ENCODE results near the gene DHX30. TPM values are rescaled to one million over a fixed set of nuclear protein-coding genes. Genes with fewer than 3 reads are reported as not detected.

DHX30 gene
- total and polyA plus RNA-seq, 2 of the 8 experiments (the other 6 are each of a cell fraction or from before 2014, with no cell fraction given), result 82.4 to 97.9 TPM

DNA sequence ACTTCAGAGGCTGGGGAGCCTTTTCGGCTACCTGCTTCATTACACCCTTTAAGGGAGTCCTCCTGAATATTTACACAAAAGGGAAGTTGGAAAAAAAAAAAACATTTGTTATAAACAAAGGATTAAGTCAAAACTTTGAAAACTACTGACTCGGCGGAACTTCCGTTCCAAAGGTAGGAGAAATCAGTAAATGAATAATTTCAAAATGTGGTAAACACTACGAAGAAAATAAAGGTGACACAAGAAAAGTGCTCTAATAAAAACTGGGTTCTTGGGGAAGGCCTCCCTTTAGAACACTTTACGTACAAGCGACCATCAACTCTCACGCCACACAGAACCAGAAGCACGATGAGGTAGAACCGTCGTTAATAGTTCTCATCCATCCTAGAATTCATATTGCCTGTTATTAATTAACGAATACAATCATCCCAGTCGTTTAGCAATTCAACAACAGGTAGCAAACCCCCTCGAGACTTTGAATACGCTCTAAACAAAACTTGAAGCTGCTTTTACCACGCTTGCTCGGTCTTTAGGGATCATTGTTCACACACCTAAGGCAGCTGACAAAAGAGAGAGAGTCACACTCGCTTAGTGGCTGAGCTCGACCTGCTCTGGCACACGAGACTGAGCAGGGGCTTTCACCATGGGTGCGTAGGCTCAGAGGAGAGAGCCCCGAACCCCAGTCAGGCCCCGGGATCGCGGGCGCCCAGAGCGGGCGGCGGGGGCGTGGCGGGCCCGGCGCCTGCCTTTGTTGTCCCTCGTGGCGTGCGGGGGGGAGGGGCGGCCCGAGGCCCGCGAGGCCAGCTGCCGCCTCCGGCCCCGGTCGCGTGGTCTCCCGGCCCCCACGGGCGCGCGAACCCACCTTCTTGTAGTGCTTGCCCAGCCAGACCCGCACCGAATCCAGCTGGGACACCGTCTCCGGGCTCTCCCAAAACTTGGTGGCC lies 21.9 kb upstream of the DHX30 start (continued):
- TF ChIP-seq KDM5A (IDR thresholded peaks at IDR 0.05; ENCODE audit: low read length) (no peak), JUN (IDR thresholded peaks at IDR 0.05; ENCODE audit: low read depth, low read length) (no peak), FOSL1 (IDR thresholded peaks at IDR 0.05; ENCODE audit: insufficient read depth, low read depth, low read length) (no peak), YY1 (IDR thresholded peaks at IDR 0.05; ENCODE audit: low read depth, low read length) (no peak), SIRT6 (IDR thresholded peaks at IDR 0.05; ENCODE audit: low read length) (no peak), EGR1 (IDR thresholded peaks at IDR 0.05; ENCODE audit: borderline replicate concordance, low read depth, low read length) (no peak), BRCA1 (IDR thresholded peaks at IDR 0.05; ENCODE audit: low read depth, low read length) (no peak), TAF1 (IDR thresholded peaks at IDR 0.05; ENCODE audit: low read depth, low read length) (no peak), BCL11A (IDR thresholded peaks at IDR 0.05; ENCODE audit: low read depth in 2 of 2, low read length in 2 of 2) (no peak)
- TF ChIP-seq, protein P1, sequence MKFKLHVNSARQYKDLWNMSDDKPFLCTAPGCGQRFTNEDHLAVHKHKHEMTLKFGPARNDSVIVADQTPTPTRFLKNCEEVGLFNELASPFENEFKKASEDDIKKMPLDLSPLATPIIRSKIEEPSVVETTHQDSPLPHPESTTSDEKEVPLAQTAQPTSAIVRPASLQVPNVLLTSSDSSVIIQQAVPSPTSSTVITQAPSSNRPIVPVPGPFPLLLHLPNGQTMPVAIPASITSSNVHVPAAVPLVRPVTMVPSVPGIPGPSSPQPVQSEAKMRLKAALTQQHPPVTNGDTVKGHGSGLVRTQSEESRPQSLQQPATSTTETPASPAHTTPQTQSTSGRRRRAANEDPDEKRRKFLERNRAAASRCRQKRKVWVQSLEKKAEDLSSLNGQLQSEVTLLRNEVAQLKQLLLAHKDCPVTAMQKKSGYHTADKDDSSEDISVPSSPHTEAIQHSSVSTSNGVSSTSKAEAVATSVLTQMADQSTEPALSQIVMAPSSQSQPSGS (IDR thresholded peaks at IDR 0.05; ENCODE audit: low read length), result no peak
- TF ChIP-seq, protein P2, sequence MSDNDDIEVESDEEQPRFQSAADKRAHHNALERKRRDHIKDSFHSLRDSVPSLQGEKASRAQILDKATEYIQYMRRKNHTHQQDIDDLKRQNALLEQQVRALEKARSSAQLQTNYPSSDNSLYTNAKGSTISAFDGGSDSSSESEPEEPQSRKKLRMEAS (IDR thresholded peaks at IDR 0.05), result peak; percentile 81
